Stomach smooth muscle (tissue), 2 donors: Measurements from ENCODE around the gene RALGDS.
A peak's percentile ranks its signal among the peaks of the same experiment; 100 is the strongest.
"Not testable (repeated sequence)": the region's sequence is repeated elsewhere in the genome, so short reads cannot be mapped to it uniquely, and the experiment has no call there.

Source experiments
- H3K27ac ChIP-seq: one replicate; pipeline ENCODE4 v1.7.0; 2013; ENCODE audit warnings: mild to moderate bottlenecking, low read length, inconsistent platforms
- H3K27me3 ChIP-seq, 2 donors: one replicate each; pipeline ENCODE4 v1.7.0; 2013; ENCODE audit warnings: low read length in 2 of 2; ENCODE audit not compliant: insufficient read depth in 2 of 2, control insufficient read depth in 1 of 2
- H3K36me3 ChIP-seq, 2 donors: one replicate each; pipeline ENCODE4 v1.7.0; 2013; ENCODE audit warnings: low read length in 2 of 2; ENCODE audit not compliant: control insufficient read depth in 2 of 2, insufficient read depth in 2 of 2
- H3K4me1 ChIP-seq: one replicate; pipeline ENCODE4 v1.7.0; 2013; ENCODE audit warnings: low read length; ENCODE audit not compliant: control insufficient read depth, insufficient read depth
- H3K4me3 ChIP-seq, 2 donors: one replicate each; pipeline ENCODE4 v1.7.0; 2013; ENCODE audit warnings: low read length in 2 of 2
- H3K9ac ChIP-seq, 2 donors: one replicate each; pipeline ENCODE4 v1.7.0; 2013; ENCODE audit warnings: low read length in 2 of 2, mild to moderate bottlenecking in 1 of 2
- H3K9me3 ChIP-seq, 2 donors: one replicate each; pipeline ENCODE4 v1.7.0; 2013; ENCODE audit warnings: low read length in 2 of 2; ENCODE audit not compliant: control insufficient read depth in 2 of 2
- donor health status: healthy.
- donor health status: Pancreatic carcinoma.

RALGDS gene

DNA sequence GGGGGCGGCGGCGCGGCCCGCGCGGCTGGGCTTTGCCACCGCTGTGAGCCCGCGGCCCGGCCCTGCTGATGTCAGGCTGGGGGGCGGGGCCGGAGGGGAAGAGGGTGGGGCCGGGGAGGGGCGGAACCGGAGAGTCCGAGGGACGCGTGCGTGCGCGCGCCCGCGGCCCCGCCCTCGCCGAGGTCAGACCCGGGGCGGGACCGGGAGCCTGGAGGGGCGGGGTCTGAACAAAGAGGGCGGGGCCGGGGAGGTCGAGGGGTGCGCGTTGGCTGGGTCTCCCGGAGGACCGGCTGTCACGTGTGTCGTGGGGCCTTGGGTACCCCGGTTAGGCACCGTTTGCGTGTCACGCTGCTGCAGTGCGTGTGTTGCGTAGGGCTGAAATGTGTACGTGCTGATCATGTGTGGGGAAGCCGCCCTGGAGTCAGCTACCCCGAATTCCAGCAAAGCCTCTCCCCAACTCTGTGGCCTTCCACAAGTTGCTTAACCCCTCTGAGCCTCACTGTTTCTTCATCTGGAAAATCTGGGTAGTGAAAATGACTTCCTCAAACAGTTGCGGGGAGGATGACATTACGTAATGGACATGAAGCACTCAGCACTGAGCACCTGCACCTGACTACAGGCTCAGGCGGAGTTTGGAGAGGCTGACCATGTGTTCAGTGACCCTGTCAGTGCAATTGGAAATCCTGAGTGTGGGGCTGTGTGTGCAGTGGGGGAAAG, at the start of gene RALGDS:
Gene RALGDS, minus strand, starts transcription at position 43 of the 717 bp plus-strand sequence. CDS start 86 bp downstream, outside the sequence.
- no peaks in the 10 kb centered on the region for H3K27me3 ChIP-seq
- peak within 1 kb of the TSS; percentile 71 to 85 for H3K9ac ChIP-seq
- peaks cover 55% of the 10 kb centered on the region for H3K4me1 ChIP-seq
- H3K27ac ChIP-seq, result peak within 1 kb of the TSS; percentile 82
- no peaks in the 10 kb centered on the region for H3K36me3 ChIP-seq
- H3K9me3 ChIP-seq, result no peaks in the 10 kb centered on the region
- peak within 1 kb of the TSS; percentile 84 to 86 for H3K4me3 ChIP-seq

DNA sequence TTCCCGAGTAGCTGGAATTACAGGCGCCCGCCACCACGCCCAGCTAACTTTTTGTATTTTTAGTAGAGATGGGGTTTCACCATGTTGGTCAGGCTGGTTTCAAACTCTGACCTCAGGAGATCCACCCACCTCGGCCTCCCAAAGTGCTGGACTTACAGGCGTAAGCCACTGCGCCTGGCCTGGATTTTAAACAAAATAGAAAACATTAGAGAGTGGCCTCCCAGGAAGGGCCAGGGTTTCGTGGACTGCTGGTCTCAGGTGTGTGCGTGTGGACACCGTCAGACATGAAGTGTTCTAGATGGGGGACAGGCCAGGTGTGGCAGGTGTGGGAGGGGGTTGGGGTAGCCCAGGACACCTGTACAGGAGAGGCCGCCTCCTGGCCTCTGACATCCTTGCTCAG, 49.7 kb upstream of the RALGDS start:
- peaks cover 4 to 9% of the 10 kb centered on the region in 2 donors for H3K27me3 ChIP-seq
- H3K4me1 ChIP-seq, result no peaks in the 10 kb centered on the region
- H3K36me3 ChIP-seq, result no peaks in the 10 kb centered on the region
- no peak overlapping the region for H3K9ac ChIP-seq
- no peaks in the 10 kb centered on the region for H3K9me3 ChIP-seq
- no peak overlapping the region for H3K4me3 ChIP-seq
- H3K27ac ChIP-seq, result no peak overlapping the region

GRCh38 chr9:133169687-133170086, 48.6 kb upstream of the RALGDS start:
- not testable (repeated sequence) for H3K27me3 ChIP-seq, H3K4me1 ChIP-seq, H3K9ac ChIP-seq, H3K4me3 ChIP-seq, H3K36me3 ChIP-seq, H3K27ac ChIP-seq, H3K9me3 ChIP-seq

- peaks cover 6% of the 10 kb centered on the region for H3K4me1 ChIP-seq
- peaks cover 4 to 7% of the 10 kb centered on the region in 2 donors for H3K27me3 ChIP-seq
- no peak overlapping the region for H3K27ac ChIP-seq
- H3K9me3 ChIP-seq, result no peaks in the 10 kb centered on the region
- H3K36me3 ChIP-seq, result no peaks in the 10 kb centered on the region
- H3K9ac ChIP-seq, result no peak overlapping the region
- no peak overlapping the region for H3K4me3 ChIP-seq
Observed at GRCh38 chr9:133169102-133169501, 48.1 kb upstream of the RALGDS start.

DNA sequence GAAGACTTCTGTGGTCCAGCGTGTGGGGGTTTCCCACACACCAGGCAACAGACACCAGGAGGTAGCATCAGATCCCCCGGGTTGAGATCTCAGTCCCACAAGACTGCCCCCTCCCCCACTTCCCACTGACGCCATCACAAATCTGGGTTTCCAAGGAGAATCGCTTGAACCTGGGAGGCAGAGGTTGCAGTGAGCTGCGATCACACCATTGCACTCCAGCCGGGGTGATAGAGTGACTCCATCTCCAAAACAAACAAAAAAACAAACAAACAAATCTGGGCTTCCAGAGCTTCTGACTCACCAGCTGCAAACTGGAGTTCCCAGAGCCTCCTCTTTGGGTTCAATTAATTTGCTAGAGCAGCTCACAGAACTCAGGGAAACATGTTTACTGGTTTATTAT, 47.4 kb upstream of the RALGDS start:
- H3K36me3 ChIP-seq, result no peaks in the 10 kb centered on the region
- H3K4me3 ChIP-seq, result no peak overlapping the region
- H3K27me3 ChIP-seq, result peaks cover 4 to 7% of the 10 kb centered on the region in 2 donors
- peaks cover 13% of the 10 kb centered on the region for H3K4me1 ChIP-seq
- no peaks in the 10 kb centered on the region for H3K9me3 ChIP-seq
- H3K27ac ChIP-seq, result no peak overlapping the region
- H3K9ac ChIP-seq, result no peak overlapping the region

DNA sequence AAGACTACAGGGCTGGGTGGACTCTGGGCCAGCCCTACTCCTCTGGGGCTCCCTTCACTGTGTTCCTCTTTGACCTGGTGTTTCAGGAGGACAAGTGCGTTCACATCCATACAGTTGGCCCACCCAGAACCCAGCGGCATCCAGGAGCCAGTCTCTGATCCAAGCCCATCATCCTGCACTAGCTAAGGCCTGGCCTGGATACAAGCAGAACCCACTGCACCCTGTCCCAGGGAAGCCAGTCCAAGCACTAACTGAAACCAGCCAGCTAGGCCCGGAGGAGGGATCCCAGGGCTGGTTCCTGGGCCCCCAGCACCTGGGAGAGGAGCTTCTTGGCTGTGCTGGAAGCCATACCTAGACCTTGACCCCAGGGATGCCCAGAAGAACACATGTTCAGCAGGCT, 46.7 kb upstream of the RALGDS start:
- Histone ChIP-seq H3K9ac (no peak overlapping the region), H3K9me3 (no peaks in the 10 kb centered on the region), H3K27ac (no peak overlapping the region), H3K36me3 (no peaks in the 10 kb centered on the region), H3K4me3 (no peak overlapping the region), H3K27me3 (peaks cover 4 to 7% of the 10 kb centered on the region in 2 donors), H3K4me1 (peaks cover 19% of the 10 kb centered on the region)

DNA sequence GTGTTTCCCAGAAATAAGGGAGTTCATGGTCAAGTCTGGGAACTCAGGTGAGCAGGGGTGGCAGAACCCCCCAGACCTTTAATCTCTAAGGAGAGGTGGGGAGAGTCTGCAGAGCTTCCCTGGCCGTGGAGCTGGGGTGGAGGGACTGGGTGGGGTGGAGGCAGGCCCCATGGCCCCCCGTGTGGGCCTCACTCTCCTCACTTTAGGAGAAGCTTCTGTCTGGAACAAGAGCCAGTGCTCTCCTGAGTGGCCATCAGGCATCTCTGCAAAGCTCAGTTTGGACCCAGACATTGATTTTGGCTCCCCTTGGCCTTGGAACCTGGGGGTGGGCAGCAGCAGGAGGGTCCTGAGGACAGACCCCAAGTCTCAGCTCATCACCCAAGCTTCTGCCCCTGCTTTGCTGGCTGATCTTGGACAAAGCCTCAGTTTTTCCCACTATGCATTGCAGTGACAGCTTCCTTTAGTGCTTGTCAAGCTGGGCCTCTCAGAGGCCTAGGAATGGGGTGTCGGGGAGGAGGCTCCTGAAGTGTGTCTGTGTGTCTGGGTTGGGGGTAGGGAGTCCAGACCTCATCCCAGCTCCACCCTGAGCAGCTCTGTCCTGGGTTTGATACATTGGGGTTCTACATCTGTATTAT, 46.2 kb upstream of the RALGDS start:
- H3K4me1 ChIP-seq, result peaks cover 22% of the 10 kb centered on the region
- no peak overlapping the region for H3K27ac ChIP-seq
- peaks cover 4 to 7% of the 10 kb centered on the region in 2 donors for H3K27me3 ChIP-seq
- H3K36me3 ChIP-seq, result no peaks in the 10 kb centered on the region
- H3K9me3 ChIP-seq, result no peaks in the 10 kb centered on the region
- no peak overlapping the region for H3K9ac ChIP-seq
- H3K4me3 ChIP-seq, result no peak overlapping the region

GRCh38 chr9:133166392-133166791, 45.4 kb upstream of the RALGDS start:
- H3K9ac ChIP-seq, result no peak overlapping the region
- peaks cover 25% of the 10 kb centered on the region for H3K4me1 ChIP-seq
- H3K27me3 ChIP-seq, result peaks cover 4 to 7% of the 10 kb centered on the region in 2 donors
- no peaks in the 10 kb centered on the region for H3K36me3 ChIP-seq
- no peaks in the 10 kb centered on the region for H3K9me3 ChIP-seq
- H3K27ac ChIP-seq, result no peak overlapping the region
- no peak overlapping the region for H3K4me3 ChIP-seq

GRCh38 chr9:133165452-133165730, 44.4 kb upstream of the RALGDS start:
- H3K27ac ChIP-seq, result no peak overlapping the region
- H3K9ac ChIP-seq, result no peak overlapping the region
- H3K4me1 ChIP-seq, result peaks cover 27% of the 10 kb centered on the region
- H3K36me3 ChIP-seq, result no peaks in the 10 kb centered on the region
- H3K9me3 ChIP-seq, result no peaks in the 10 kb centered on the region
- no peaks in the 10 kb centered on the region for H3K27me3 ChIP-seq
- no peak overlapping the region for H3K4me3 ChIP-seq

- Histone ChIP-seq H3K27ac (peak overlapping the region; percentile 24), H3K9ac (peak overlapping the region; percentile 71 to 72), H3K27me3 (no peaks in the 10 kb centered on the region), H3K4me1 (peaks cover 27% of the 10 kb centered on the region), H3K36me3 (no peaks in the 10 kb centered on the region), H3K9me3 (no peaks in the 10 kb centered on the region), H3K4me3 (peak overlapping the region; percentile 66 to 79)
Observed at GRCh38 chr9:133164191-133164590, 43.2 kb upstream of the RALGDS start.

- Histone ChIP-seq H3K36me3 (no peaks in the 10 kb centered on the region), H3K9me3 (no peaks in the 10 kb centered on the region), H3K4me1 (peaks cover 27% of the 10 kb centered on the region), H3K27me3 (no peaks in the 10 kb centered on the region), H3K27ac (peak within 1 kb of the TSS; percentile 24), H3K9ac (peak within 1 kb of the TSS; percentile 71 to 72), H3K4me3 (peak within 1 kb of the TSS; percentile 66 to 79)
Observed at GRCh38 chr9:133163504-133164172, 42.6 kb upstream of the RALGDS start, which contains the start of gene GBGT1. TSS of gene GBGT1 (minus strand) at chr9:133163914. CDS start at chr9:133162412, 1,502 bp downstream.
